Ishikawa (cell line): ENCODE data around the gene CBX2.

Experiments
- CEBPB ChIP-seq: IDR thresholded peaks from 2 replicates; pipeline ENCODE4 v1.6.1; 2012
- CREB1 ChIP-seq: IDR thresholded peaks from 2 replicates; pipeline ENCODE4 v1.6.1; 2012; ENCODE audit warnings: low read depth
- EGR1 ChIP-seq: IDR thresholded peaks from 2 replicates; pipeline ENCODE4 v1.6.1; 2012
- EP300 ChIP-seq: IDR thresholded peaks from 2 replicates; pipeline ENCODE4 v1.6.1; 2012; ENCODE audit warnings: borderline replicate concordance
- FOXM1 ChIP-seq: IDR thresholded peaks from 2 replicates; pipeline ENCODE4 v1.6.1; 2012; ENCODE audit warnings: low read depth, borderline replicate concordance
- NFIC ChIP-seq: IDR thresholded peaks from 2 replicates; pipeline ENCODE4 v1.6.1; 2012
- RAD21 ChIP-seq: IDR thresholded peaks from 2 replicates; pipeline ENCODE4 v1.6.1; 2012; ENCODE audit warnings: low read depth
- TAF1 ChIP-seq: IDR thresholded peaks from 2 replicates; pipeline ENCODE4 v1.6.1; 2012; ENCODE audit warnings: low read depth, mild to moderate bottlenecking
- TCF12 ChIP-seq: IDR thresholded peaks from 2 replicates; pipeline ENCODE4 v1.6.1; 2012; ENCODE audit warnings: low read depth
- TEAD4 ChIP-seq: IDR thresholded peaks from 2 replicates; pipeline ENCODE4 v1.6.1; 2012
- YY1 ChIP-seq: IDR thresholded peaks from 2 replicates; pipeline ENCODE4 v1.6.1; 2012; ENCODE audit warnings: low read depth
- ZBTB7A ChIP-seq: IDR thresholded peaks from 2 replicates; pipeline ENCODE4 v1.6.1; 2012; ENCODE audit warnings: low read depth
- TF ChIP-seq, protein P1 (sequence below): IDR thresholded peaks from 2 replicates; pipeline ENCODE4 v1.6.1; 2012; ENCODE audit warnings: low read depth, mild to moderate bottlenecking
- TF ChIP-seq, protein P2 (sequence below): IDR thresholded peaks from 2 replicates; pipeline ENCODE4 v1.6.1; 2012
- TF ChIP-seq, protein P3 (sequence below): IDR thresholded peaks from 2 replicates; pipeline ENCODE4 v1.6.1; 2012

Gene CBX2

DNA sequence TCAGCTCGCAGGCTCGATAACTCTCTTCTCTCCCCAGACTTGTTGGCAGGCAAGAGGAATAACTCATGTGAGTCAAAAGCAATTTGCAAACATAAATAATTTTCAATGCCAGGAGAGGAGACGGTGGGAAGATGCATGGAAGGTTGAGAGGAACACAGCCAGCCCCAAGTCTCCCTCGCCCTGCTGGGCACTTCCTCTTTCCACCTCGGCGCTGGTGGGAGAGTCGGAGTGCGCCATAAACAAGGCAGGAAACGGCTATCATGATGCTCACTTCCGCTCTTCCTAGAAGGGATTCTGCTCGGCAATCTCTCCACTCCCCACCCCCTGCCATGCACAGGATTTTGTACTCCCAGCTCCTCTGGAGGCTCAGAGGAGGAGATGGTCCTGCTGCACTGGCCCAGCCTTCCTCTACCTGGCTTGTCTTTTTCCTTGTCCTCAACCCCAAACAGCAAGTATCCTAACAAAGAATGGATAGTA lies 48.3 kb downstream of the CBX2 start:
- TF ChIP-seq YY1 (no peak), TCF12 (no peak), ZBTB7A (no peak), FOXM1 (no peak), TEAD4 (no peak)

DNA sequence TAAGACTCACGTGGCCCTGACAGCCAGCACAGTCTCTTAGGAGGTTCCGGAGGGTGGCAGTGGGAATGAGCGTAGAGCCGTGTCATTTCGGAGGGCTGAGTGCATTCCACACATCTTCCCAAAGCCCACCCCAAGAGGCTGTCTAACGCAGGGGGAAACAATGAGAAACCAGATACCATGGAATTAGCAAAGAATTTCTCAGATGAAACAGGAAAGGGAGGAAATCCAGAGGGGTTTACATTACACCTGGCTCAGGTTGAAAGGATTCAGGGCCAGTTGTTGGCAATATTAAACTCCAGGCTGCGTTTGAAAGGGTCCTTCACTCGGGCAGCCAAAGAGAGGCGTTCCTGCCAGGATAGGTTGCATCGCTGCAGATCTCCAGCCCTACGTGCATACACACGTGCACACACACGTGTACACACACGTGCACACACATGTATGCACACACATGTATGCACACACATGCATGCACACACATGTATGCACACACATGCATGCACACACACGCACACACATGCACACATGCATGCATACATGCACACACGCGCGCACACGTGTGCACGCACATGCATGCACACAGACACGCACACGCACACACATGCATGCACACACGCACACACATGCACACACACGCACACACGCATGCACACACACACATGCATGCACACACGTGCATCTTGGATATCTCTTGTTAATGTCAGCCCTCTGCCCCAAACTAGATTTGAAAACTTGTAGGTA lies 49.1 kb downstream of the CBX2 start:
- no peak for TF ChIP-seq NFIC
- no peak for TF ChIP-seq TEAD4
- TF ChIP-seq ZBTB7A = no peak
- TF ChIP-seq FOXM1 = no peak
- TF ChIP-seq EGR1 = no peak
- no peak for TF ChIP-seq EP300
- no peak for TF ChIP-seq YY1
- TF ChIP-seq, protein P1, sequence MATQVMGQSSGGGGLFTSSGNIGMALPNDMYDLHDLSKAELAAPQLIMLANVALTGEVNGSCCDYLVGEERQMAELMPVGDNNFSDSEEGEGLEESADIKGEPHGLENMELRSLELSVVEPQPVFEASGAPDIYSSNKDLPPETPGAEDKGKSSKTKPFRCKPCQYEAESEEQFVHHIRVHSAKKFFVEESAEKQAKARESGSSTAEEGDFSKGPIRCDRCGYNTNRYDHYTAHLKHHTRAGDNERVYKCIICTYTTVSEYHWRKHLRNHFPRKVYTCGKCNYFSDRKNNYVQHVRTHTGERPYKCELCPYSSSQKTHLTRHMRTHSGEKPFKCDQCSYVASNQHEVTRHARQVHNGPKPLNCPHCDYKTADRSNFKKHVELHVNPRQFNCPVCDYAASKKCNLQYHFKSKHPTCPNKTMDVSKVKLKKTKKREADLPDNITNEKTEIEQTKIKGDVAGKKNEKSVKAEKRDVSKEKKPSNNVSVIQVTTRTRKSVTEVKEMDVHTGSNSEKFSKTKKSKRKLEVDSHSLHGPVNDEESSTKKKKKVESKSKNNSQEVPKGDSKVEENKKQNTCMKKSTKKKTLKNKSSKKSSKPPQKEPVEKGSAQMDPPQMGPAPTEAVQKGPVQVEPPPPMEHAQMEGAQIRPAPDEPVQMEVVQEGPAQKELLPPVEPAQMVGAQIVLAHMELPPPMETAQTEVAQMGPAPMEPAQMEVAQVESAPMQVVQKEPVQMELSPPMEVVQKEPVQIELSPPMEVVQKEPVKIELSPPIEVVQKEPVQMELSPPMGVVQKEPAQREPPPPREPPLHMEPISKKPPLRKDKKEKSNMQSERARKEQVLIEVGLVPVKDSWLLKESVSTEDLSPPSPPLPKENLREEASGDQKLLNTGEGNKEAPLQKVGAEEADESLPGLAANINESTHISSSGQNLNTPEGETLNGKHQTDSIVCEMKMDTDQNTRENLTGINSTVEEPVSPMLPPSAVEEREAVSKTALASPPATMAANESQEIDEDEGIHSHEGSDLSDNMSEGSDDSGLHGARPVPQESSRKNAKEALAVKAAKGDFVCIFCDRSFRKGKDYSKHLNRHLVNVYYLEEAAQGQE = no peak
- no peak for TF ChIP-seq TAF1
- TF ChIP-seq TCF12 = no peak
- TF ChIP-seq RAD21 = no peak
- TF ChIP-seq CEBPB = no peak
- TF ChIP-seq, protein P2, sequence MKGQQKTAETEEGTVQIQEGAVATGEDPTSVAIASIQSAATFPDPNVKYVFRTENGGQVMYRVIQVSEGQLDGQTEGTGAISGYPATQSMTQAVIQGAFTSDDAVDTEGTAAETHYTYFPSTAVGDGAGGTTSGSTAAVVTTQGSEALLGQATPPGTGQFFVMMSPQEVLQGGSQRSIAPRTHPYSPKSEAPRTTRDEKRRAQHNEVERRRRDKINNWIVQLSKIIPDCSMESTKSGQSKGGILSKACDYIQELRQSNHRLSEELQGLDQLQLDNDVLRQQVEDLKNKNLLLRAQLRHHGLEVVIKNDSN = no peak
- TF ChIP-seq, protein P3, sequence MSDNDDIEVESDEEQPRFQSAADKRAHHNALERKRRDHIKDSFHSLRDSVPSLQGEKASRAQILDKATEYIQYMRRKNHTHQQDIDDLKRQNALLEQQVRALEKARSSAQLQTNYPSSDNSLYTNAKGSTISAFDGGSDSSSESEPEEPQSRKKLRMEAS = no peak
- TF ChIP-seq CREB1 = no peak

DNA sequence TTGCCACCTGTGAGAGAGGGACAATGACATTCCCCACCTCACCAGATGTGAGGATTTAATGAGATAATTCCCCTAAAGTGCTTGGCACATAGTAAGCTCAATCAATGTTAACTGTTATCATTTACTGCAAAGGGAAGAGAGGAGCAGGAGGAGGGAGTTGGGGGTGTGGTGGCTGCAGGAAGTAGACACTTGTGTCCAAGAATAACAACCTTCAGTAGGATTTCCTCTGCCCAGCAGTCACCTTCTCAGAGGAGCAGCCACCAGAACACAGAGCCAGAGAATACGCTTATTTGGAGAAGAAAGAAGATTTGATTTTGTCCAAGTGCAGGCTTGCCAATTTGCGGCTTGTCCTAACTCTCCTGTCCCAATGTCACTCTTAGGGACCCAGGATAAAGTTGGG lies 51.1 kb downstream of the CBX2 start:
- TF ChIP-seq TEAD4 (no peak), EGR1 (no peak)

DNA sequence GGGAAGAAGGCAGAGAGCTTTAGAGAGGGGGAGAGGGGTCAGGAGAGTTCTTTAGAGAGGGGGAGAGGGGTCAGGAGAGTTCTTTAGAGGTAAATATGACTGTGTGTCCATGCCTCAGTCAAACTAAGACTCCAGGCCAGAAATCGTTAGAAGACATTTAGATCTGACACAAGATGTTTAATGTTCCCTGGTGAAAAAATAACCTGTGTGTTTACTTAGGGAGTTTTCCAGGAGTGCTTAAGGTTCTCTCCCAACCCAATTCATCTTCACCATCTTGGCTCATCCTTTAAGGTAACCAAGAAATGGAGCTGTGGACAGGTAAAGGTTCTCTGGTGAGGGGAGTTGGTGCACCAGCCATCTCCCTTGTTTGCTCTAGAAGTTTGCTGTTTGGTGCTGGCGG lies 51.5 kb downstream of the CBX2 start:
- TF ChIP-seq RAD21 = no peak
- TF ChIP-seq TCF12 = no peak
- TF ChIP-seq CREB1 = no peak
- TF ChIP-seq TEAD4 = no peak
- TF ChIP-seq, protein P3 = no peak
- no peak for TF ChIP-seq EGR1
- TF ChIP-seq, protein P2 = no peak
- no peak for TF ChIP-seq TAF1
- no peak for TF ChIP-seq FOXM1
- TF ChIP-seq EP300 = no peak
- TF ChIP-seq ZBTB7A = no peak
- no peak for TF ChIP-seq NFIC
- TF ChIP-seq, protein P1 = no peak
- no peak for TF ChIP-seq CEBPB
- TF ChIP-seq YY1 = no peak

DNA sequence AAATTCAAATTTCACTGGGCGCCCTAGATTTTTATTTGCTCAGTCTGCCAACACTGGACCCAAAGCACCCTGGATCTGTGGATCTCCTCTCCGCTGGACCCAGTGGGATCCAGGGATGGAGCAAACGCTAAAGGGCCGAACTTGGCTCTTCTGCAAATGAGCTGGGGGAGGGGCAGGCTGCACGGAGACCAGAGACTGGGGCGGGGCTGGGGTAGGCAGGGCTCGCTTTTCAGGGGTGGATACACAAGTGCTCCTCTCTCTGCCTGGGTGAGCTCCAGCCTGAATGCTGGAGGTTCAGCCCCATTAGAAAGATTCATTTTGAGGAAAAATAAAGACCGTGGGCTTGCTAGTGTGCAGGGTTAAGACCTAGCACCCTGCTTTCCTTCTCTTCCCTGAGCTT lies 52.4 kb downstream of the CBX2 start:
- TF ChIP-seq EGR1 = no peak
- TF ChIP-seq NFIC = no peak
- TF ChIP-seq TEAD4 = no peak
- no peak for TF ChIP-seq CEBPB
- no peak for TF ChIP-seq YY1
- TF ChIP-seq, protein P1 = no peak
- TF ChIP-seq TAF1 = no peak
- no peak for TF ChIP-seq RAD21
- TF ChIP-seq, protein P2 = no peak
